ENCODE data around the gene RESP18.

- no peak for TF ChIP-seq POLR2A (IDR thresholded peaks at IDR 0.05; ENCODE audit: low read length)
- no peak for TF ChIP-seq GATA1 (IDR thresholded peaks at IDR 0.05; ENCODE audit: low read depth, low read length)
Observed at GRCh38 chr2:219334076-219334475, 1.5 kb upstream of the RESP18 start.

Measured in erythroblast (primary cell).